ENCODE results near the gene PSAT1. TPM values are rescaled to one million over a fixed set of nuclear protein-coding genes. Genes with fewer than 3 reads are reported as not detected.

The PSAT1 gene
- polyA plus RNA-seq, 3 donors, result 0.05 to 4.7 (median 0.11) TPM

DNA sequence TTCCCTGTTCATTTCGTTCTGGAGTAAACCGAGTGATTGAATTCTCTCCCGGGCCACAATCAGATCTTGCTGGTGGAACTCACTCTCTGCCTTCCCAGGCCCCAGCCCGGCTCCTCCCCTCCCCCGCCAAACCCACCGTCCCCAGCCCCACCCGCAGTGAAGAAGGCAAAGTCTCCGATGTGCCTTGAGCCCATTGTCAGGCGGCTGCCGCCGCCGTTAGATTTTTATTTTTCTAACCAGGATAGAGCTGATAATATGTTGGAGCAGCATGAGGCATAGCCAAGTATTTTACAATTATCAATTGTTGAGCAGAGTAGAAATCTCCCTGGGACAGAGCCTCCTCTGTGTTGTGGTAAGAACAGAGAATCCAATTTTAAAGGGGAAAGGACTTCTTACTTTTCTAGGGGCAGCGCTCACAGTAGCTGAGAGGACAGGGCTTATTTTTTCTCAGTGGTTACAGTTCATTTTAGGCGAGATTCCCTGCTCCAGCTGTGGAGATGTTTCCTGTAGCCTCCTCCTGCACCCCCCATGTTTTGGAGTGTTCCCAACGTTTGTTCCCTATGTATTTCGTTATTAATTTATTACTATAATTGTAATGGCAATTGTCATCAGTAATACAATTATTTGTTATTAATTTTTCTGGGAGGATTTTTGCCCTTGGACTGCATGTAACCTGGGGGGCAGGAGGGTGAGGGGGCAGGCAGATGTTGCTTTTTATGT lies 1.3 kb downstream of the PSAT1 start:
- Mint-ChIP-seq H3K36me3 (peaks cover 0 to 8% of the 10 kb centered on the region in 2 donors), H3K4me3 (peak overlapping the region; percentile 82 to 93), H3K27ac (peak overlapping the region in 2 of 7 donors; percentile 63 to 72), H3K9me3 (peaks cover 0 to 17% (median 7%) of the 10 kb centered on the region in 7 donors), H3K4me1 (peaks cover 31% of the 10 kb centered on the region), H3K27me3 (ENCODE audit: low read depth in 3 of 3) (peaks cover 44 to 59% (median 58%) of the 10 kb centered on the region in 3 donors)
- no peaks in the 10 kb centered on the region for H4K20me1 ChIP-seq (ENCODE audit: insufficient read depth, low read length)
- no peaks in the 10 kb centered on the region for H3K79me2 ChIP-seq (ENCODE audit: insufficient read depth, low read length)
- no peak overlapping the region for H3K27ac ChIP-seq (ENCODE audit: low read depth in 1 of 2, low read length in 2 of 2)
- no peak for DNase-seq
- TF ChIP-seq, protein P1, sequence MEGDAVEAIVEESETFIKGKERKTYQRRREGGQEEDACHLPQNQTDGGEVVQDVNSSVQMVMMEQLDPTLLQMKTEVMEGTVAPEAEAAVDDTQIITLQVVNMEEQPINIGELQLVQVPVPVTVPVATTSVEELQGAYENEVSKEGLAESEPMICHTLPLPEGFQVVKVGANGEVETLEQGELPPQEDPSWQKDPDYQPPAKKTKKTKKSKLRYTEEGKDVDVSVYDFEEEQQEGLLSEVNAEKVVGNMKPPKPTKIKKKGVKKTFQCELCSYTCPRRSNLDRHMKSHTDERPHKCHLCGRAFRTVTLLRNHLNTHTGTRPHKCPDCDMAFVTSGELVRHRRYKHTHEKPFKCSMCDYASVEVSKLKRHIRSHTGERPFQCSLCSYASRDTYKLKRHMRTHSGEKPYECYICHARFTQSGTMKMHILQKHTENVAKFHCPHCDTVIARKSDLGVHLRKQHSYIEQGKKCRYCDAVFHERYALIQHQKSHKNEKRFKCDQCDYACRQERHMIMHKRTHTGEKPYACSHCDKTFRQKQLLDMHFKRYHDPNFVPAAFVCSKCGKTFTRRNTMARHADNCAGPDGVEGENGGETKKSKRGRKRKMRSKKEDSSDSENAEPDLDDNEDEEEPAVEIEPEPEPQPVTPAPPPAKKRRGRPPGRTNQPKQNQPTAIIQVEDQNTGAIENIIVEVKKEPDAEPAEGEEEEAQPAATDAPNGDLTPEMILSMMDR (IDR thresholded peaks at IDR 0.05), result no peak
- H3K4me1 ChIP-seq (ENCODE audit: control insufficient read depth in 1 of 2, insufficient read depth in 2 of 2, low read length in 2 of 2), result peaks cover 22 to 24% of the 10 kb centered on the region in 2 donors
- no peak overlapping the region for H3K9ac ChIP-seq (ENCODE audit: insufficient read depth, low read length, poor library complexity, severe bottlenecking)
- H3K36me3 ChIP-seq (replicated peaks in 1 of 2; ENCODE audit: control insufficient read depth in 1 of 2, insufficient read depth in 2 of 2, low read length in 2 of 2), result no peaks in the 10 kb centered on the region
- peak overlapping the region; percentile 90 for H3K4me2 ChIP-seq (replicated peaks; ENCODE audit: extremely low read depth, low read length, poor library complexity, severe bottlenecking)
- intact Hi-C loops (cut with micrococcal nuclease), result no loop called here
- H3K4me3 ChIP-seq (replicated peaks in 1 of 3; ENCODE audit: low read depth in 2 of 3, low read length in 3 of 3), result peak overlapping the region in 1 of 3 experiments; percentile 78
- H3K27me3 ChIP-seq (ENCODE audit: control insufficient read depth in 2 of 2, insufficient read depth in 2 of 2, low read length in 2 of 2), result peaks cover 29 to 52% of the 10 kb centered on the region in 2 donors
- no peak overlapping the region for H2AFZ ChIP-seq (ENCODE audit: insufficient read depth, low read depth, low read length, poor library complexity, severe bottlenecking)
- 0% methylated on average over 1 of the region's 16 CpGs for WGBS (ENCODE audit: insufficient coverage)
- peaks cover 0 to 5% of the 10 kb centered on the region in 2 donors for H3K9me3 ChIP-seq (replicated peaks in 1 of 2; ENCODE audit: control insufficient read depth in 1 of 2, insufficient read depth in 1 of 2, low read length in 2 of 2)

DNA sequence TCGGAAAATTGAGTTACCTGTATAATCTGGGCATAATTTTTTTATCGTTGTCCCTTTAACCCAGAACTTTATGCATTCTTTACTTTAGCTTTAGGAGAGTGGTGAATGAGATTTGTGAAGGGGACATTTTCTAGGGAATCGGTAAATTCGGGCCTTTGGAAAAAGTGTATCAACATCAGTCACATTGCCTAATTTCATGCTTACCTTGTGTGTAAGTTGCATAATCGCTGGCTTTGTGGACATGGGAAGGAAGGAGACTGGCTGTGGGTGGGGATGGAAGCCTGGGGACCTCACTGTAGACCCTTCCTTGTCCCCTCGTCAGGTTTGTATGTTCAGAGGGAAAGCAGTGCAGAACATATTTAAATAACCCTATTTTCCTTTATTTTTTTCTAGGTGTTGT lies 3.3 kb downstream of the PSAT1 start:
- Histone ChIP-seq H3K4me3 (replicated peaks in 1 of 3; ENCODE audit: low read depth in 2 of 3, low read length in 3 of 3) (no peak overlapping the region), H2AFZ (ENCODE audit: insufficient read depth, low read depth, low read length, poor library complexity, severe bottlenecking) (no peak overlapping the region), H3K36me3 (replicated peaks in 1 of 2; ENCODE audit: control insufficient read depth in 1 of 2, insufficient read depth in 2 of 2, low read length in 2 of 2) (no peaks in the 10 kb centered on the region), H3K27ac (ENCODE audit: low read depth in 1 of 2, low read length in 2 of 2) (no peak overlapping the region), H3K9me3 (replicated peaks in 1 of 2; ENCODE audit: control insufficient read depth in 1 of 2, insufficient read depth in 1 of 2, low read length in 2 of 2) (peaks cover 0 to 5% of the 10 kb centered on the region in 2 donors), H3K79me2 (ENCODE audit: insufficient read depth, low read length) (no peaks in the 10 kb centered on the region), H4K20me1 (ENCODE audit: insufficient read depth, low read length) (no peaks in the 10 kb centered on the region), H3K9ac (ENCODE audit: insufficient read depth, low read length, poor library complexity, severe bottlenecking) (no peak overlapping the region), H3K27me3 (ENCODE audit: control insufficient read depth in 2 of 2, insufficient read depth in 2 of 2, low read length in 2 of 2) (peaks cover 29 to 48% of the 10 kb centered on the region in 2 donors), H3K4me1 (ENCODE audit: control insufficient read depth in 1 of 2, insufficient read depth in 2 of 2, low read length in 2 of 2) (peaks cover 27 to 30% of the 10 kb centered on the region in 2 donors), H3K4me2 (replicated peaks; ENCODE audit: extremely low read depth, low read length, poor library complexity, severe bottlenecking) (no peak overlapping the region)
- Mint-ChIP-seq H3K4me3 (peak overlapping the region in 1 of 2 donors; percentile 27), H3K36me3 (peaks cover 0 to 8% of the 10 kb centered on the region in 2 donors), H3K27ac (no peak overlapping the region), H3K9me3 (peaks cover 0 to 17% (median 7%) of the 10 kb centered on the region in 7 donors), H3K4me1 (peaks cover 46% of the 10 kb centered on the region), H3K27me3 (ENCODE audit: low read depth in 3 of 3) (peaks cover 39 to 52% (median 50%) of the 10 kb centered on the region in 3 donors)
- WGBS (ENCODE audit: insufficient coverage), result 93% methylated on average over 2 of the region's 6 CpGs
- TF ChIP-seq, protein P1 (IDR thresholded peaks at IDR 0.05), result no peak
- intact Hi-C loops (cut with micrococcal nuclease), result no loop called here
- DNase-seq, result no peak

Measured in CD14-positive monocyte (primary cell).